ENCODE results near the gene GID8.
"Not testable (repeated sequence)": the region's sequence is repeated elsewhere in the genome, so short reads cannot be mapped to it uniquely, and the experiment has no call there.

Gene GID8

GRCh38 chr20:62957136-62958117 lies 19.5 kb downstream of the GID8 start:
- H3K9me3 Mint-ChIP-seq, result no peaks in the 10 kb centered on the region
- peaks cover 4% of the 10 kb centered on the region for H3K27me3 Mint-ChIP-seq
- no peak for DNase-seq
- CTCF ChIA-PET, result no interaction called here
- no peak overlapping the region for H3K4me3 Mint-ChIP-seq
- peaks cover 5% of the 10 kb centered on the region for H3K36me3 Mint-ChIP-seq
- peaks cover 34% of the 10 kb centered on the region for H3K4me1 Mint-ChIP-seq
- no peak overlapping the region for H3K27ac Mint-ChIP-seq

DNA sequence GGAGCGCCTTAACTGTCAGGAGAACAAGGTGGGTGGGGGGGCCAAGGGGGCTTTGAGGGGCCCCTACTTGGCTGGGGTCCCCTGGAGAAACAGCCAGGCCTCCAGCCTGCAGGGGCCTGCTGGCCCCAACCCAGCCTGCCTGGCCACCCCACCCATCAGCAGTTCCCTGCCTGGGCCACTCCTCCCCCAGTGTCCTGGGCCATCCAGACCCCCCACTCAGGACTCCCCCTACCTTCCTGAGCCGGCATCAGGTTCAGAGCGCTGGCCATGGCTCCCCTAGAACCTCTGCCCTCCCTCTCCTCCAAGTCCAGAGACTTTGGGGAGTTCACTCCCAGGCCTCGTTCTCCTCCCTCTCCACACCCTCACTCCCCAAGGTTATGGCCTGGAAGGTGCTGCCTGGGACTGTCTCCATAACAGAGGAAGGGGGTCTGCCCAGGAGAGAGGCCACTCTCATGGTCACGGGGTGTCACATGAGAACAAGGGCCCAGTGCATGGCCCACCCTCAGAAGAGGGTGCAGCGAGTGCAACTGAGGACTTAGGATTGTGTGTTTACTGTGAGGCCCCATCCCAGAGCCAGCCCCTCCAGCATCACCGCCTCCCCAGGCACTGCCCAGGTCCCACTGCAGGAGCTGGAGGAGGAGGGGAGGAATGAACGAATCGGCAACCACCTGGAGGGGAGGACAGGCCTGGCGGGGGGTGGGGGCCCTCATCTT lies 20.6 kb downstream of the GID8 start:
- Mint-ChIP-seq H3K36me3 (peaks cover 5% of the 10 kb centered on the region), H3K9me3 (no peaks in the 10 kb centered on the region), H3K27ac (no peak overlapping the region), H3K27me3 (peaks cover 4% of the 10 kb centered on the region), H3K4me1 (peaks cover 30% of the 10 kb centered on the region), H3K4me3 (no peak overlapping the region)
- CTCF ChIA-PET, result no interaction called here
- no peak for DNase-seq

DNA sequence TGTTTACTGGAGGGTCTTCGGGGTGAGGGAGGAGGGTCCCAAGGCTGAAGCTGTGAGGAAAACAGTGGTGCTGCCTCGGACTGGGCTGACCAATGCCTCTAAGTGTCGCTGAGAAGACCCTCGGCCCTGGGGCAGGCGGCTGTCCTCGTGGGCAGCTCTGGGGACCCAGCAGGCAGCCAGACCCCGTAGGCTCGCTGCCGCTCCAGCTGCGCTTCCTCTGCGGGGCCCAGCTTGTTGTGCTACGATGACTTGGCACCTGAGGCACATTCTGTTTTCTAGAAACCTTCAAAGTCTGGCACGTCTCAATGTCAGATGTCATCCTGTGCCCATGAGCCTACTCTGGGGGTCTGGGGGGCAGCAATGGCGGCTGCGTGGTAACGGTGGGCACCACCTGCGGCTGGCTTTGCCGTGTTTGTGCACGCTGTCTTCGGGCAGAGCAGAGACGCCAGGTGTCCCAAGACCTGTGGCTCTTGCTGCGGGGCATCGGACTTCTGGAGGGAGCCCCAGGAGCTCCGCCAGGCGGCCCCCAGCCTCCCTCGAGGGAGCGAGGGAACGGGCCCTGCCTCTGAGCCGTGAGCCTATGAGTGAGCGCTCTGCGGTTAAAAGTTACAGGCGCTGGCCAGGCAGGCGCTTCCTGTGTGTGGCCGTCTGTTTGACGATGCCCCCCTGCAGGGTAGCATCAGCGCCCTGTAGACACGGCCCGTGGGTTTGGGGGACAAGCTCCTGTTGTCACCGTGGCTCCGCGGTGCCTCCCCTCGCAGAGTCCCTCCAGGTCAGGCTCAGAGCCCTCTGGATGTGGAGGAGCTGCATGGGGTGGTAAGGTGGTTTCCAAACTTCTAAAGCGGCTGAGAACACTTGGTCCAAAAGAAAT lies 21.4 kb downstream of the GID8 start:
- Mint-ChIP-seq H3K27ac (no peak overlapping the region), H3K4me3 (no peak overlapping the region), H3K4me1 (peaks cover 23% of the 10 kb centered on the region), H3K36me3 (peaks cover 5% of the 10 kb centered on the region), H3K9me3 (no peaks in the 10 kb centered on the region), H3K27me3 (peaks cover 4% of the 10 kb centered on the region)
- DNase-seq, result no peak
- CTCF ChIA-PET, result interaction anchor here (0.7 kb wide), 1 partner anchor 13 kb away, joined by 3 read pairs; no protein-coding TSS in a partner anchor

GRCh38 chr20:62959998-62960436 lies 22.1 kb downstream of the GID8 start:
- CTCF ChIA-PET, result interaction anchor here (0.7 kb wide), 1 partner anchor 12 kb away, joined by 3 read pairs; no protein-coding TSS in a partner anchor

GRCh38 chr20:62960446-62961309 lies 22.7 kb downstream of the GID8 start:
- H3K27me3 Mint-ChIP-seq, H3K27ac Mint-ChIP-seq, H3K36me3 Mint-ChIP-seq, H3K4me3 Mint-ChIP-seq, H3K9me3 Mint-ChIP-seq, DNase-seq: not testable (repeated sequence)
- peaks cover 14% of the 10 kb centered on the region for H3K4me1 Mint-ChIP-seq
- CTCF ChIA-PET, result interaction anchor here (1.4 kb wide), 1 partner anchor 12 kb away, joined by 3 read pairs; no protein-coding TSS in a partner anchor

More at GRCh38 chr20:62959998-62960436, 22.1 kb downstream of the GID8 start:
- Mint-ChIP-seq H3K36me3 (peaks cover 5% of the 10 kb centered on the region), H3K4me1 (peaks cover 16% of the 10 kb centered on the region), H3K9me3 (no peaks in the 10 kb centered on the region), H3K27ac (no peak overlapping the region), H3K27me3 (peaks cover 4% of the 10 kb centered on the region), H3K4me3 (no peak overlapping the region)
- DNase-seq, result no peak

- Mint-ChIP-seq H3K27ac (no peak overlapping the region), H3K4me1 (peaks cover 10% of the 10 kb centered on the region), H3K9me3 (no peaks in the 10 kb centered on the region), H3K4me3 (no peak overlapping the region), H3K27me3 (peaks cover 10% of the 10 kb centered on the region), H3K36me3 (peaks cover 6% of the 10 kb centered on the region)
- no peak for DNase-seq
- CTCF ChIA-PET, result interaction anchor here (1.3 to 1.4 kb wide), 2 partner anchors 11 to 13 kb away, joined by 3 read pairs; no protein-coding TSS in a partner anchor
These were observed 23.4 kb downstream of the GID8 start for GRCh38 chr20:62961310-62961783.

GRCh38 chr20:62961799-62962198 lies 23.9 kb downstream of the GID8 start:
- H3K9me3 Mint-ChIP-seq, result no peaks in the 10 kb centered on the region
- no peak overlapping the region for H3K27ac Mint-ChIP-seq
- peaks cover 10% of the 10 kb centered on the region for H3K4me1 Mint-ChIP-seq
- peaks cover 12% of the 10 kb centered on the region for H3K27me3 Mint-ChIP-seq
- CTCF ChIA-PET, result interaction anchor here (1.3 to 1.4 kb wide), 2 partner anchors 11 to 13 kb away, joined by 3 read pairs; no protein-coding TSS in a partner anchor
- no peak overlapping the region for H3K4me3 Mint-ChIP-seq
- DNase-seq, result no peak
- H3K36me3 Mint-ChIP-seq, result peaks cover 6% of the 10 kb centered on the region

DNA sequence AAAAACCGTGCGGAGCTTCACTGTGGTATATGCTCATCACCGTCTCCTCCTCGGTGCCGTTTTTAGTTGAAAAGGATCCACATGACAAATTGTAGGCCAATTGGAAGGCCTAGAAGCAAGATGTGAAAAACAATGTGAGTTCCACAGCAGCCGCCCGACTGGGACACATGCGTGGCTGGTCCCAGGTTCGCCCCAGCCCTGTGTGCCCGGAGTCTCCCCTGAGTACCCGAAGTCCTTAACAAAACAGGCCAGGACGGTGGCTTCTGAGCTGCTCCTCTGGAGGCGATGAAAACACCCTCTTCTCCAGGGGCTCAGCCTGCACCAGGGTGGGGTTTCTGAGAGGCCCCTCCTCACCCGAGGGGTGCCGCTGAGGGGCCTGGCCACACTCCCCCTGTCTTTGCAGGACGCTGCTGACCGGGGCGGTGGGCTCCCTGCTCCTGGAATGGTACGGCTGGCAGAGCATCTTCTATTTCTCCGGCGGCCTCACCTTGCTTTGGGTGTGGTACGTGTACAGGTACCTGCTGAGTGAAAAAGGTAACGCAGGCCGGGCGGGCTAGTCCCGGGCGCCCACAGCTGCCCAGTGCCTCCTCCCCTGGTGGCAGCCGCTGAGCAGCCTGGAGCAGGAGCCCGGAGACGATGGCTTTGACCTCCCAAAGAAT lies 24.4 kb downstream of the GID8 start:
- DNase-seq, result no peak
- Mint-ChIP-seq H3K27ac (no peak overlapping the region), H3K36me3 (peaks cover 4% of the 10 kb centered on the region), H3K4me3 (no peak overlapping the region), H3K9me3 (no peaks in the 10 kb centered on the region), H3K27me3 (peaks cover 13% of the 10 kb centered on the region), H3K4me1 (peaks cover 10% of the 10 kb centered on the region)
- CTCF ChIA-PET, result interaction anchor here (1.3 to 1.4 kb wide), 2 partner anchors 10 to 14 kb away, joined by 3 read pairs; no protein-coding TSS in a partner anchor

GRCh38 chr20:62962891-62963613 lies 25.1 kb downstream of the GID8 start:
- Mint-ChIP-seq H3K9me3 (no peaks in the 10 kb centered on the region), H3K27me3 (peaks cover 16% of the 10 kb centered on the region), H3K36me3 (peaks cover 1% of the 10 kb centered on the region), H3K27ac (no peak overlapping the region), H3K4me3 (no peak overlapping the region), H3K4me1 (peaks cover 10% of the 10 kb centered on the region)
- no peak for DNase-seq
- CTCF ChIA-PET, result interaction anchor here (1.3 kb wide), 1 partner anchor 15 kb away, joined by 3 read pairs; no protein-coding TSS in a partner anchor

- CTCF ChIA-PET, result no interaction called here
- no peak overlapping the region for H3K4me3 Mint-ChIP-seq
These were observed 25.9 kb downstream of the GID8 start for GRCh38 chr20:62963614-62964397.

DNA sequence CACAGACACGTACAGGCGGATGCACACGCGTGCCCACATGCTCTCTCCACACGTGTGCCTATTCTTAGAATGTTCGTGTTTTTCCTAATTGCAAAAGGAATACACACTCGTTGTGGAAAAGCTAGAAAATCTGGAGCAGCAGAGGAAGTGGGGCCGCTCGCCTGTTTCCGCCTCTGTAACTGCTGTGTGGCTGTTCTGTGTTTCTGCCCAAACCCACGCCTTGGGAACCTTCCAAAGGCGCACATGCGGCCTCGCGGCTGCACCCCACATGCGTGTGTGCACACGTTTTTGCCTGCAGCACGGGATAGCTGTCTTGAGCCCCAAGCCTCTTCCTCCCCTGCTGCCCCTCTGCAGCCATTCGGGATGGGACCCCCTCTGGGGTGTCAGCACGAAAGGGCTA lies 26.8 kb downstream of the GID8 start:
- CTCF ChIA-PET, result no interaction called here
- H3K27me3 Mint-ChIP-seq, result peaks cover 21% of the 10 kb centered on the region

More at GRCh38 chr20:62963614-62964397, 25.9 kb downstream of the GID8 start:
- peaks cover 1% of the 10 kb centered on the region for H3K36me3 Mint-ChIP-seq
- H3K27me3 Mint-ChIP-seq, result peaks cover 19% of the 10 kb centered on the region
- H3K4me1 Mint-ChIP-seq, result peaks cover 10% of the 10 kb centered on the region
- H3K9me3 Mint-ChIP-seq, result no peaks in the 10 kb centered on the region
- DNase-seq, result no peak
- H3K27ac Mint-ChIP-seq, result no peak overlapping the region

More for the DNA sequence above, 26.8 kb downstream of the GID8 start:
- H3K36me3 Mint-ChIP-seq, result peaks cover 1% of the 10 kb centered on the region
- H3K4me1 Mint-ChIP-seq, result peaks cover 4% of the 10 kb centered on the region
- DNase-seq, result no peak
- H3K27ac Mint-ChIP-seq, result no peak overlapping the region
- no peak overlapping the region for H3K4me3 Mint-ChIP-seq
- no peaks in the 10 kb centered on the region for H3K9me3 Mint-ChIP-seq

Data from activated naive CD4-positive, alpha-beta T cell treated with anti-CD3 and anti-CD28 coated beads, Interleukin-2, amount 10 ng/mL, durations not matched to agents 7 days and 5 days (primary cell).